ENCODE results near the gene MMEL1. TPM values are rescaled to one million over a fixed set of nuclear protein-coding genes. Genes with fewer than 3 reads are reported as not detected.
"Not testable (repeated sequence)": the region's sequence is repeated elsewhere in the genome, so short reads cannot be mapped to it uniquely, and the experiment has no call there.

The MMEL1 gene
- polyA plus RNA-seq, 4 donors, result 0.10 to 3.9 (median 2.5) TPM

DNA sequence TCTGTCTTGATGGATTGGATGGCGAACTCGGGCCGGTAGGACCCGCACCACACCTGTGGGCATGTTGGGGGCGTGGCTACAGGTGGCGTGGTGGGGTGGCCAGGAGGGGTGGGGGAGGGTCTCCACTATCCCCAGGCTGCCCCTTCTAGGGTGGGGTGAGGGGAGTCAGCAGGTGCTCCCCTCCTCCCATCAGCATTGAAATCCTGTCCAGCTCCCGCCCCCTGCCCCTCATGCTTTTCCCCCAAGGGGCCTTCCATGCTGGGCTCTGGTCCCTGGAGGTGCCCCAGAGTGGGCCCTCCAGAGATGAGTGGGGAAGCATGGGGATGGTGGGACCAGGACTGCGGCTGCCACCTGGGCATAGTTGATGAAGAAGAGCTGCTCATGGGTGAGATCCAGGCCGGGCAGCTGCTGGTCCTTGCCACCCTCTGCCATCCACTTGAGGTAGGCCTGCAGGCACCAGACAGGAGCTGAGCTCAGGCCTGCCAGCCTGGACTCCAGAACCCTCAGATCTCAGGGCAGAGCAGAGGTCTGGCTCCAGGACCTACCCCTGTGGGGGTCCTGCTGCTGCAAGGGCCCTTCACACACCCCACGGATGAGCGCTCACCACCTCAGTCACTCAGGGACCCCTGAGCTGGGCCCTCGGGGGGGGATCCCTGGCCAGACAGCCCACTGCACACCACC, 41.1 kb downstream of the MMEL1 start:
- DNase-seq (ENCODE audit: low read depth in 4 of 4, low spot score in 3 of 4), result no peak

GRCh38 chr1:2591233-2591580, 41.6 kb downstream of the MMEL1 start:
- no peak for DNase-seq (ENCODE audit: low read depth in 4 of 4, low spot score in 3 of 4)

- no peak for DNase-seq (ENCODE audit: low read depth in 4 of 4, low spot score in 3 of 4)
Measured at GRCh38 chr1:2590233-2591141, 42.3 kb downstream of the MMEL1 start.

- no peak for DNase-seq (ENCODE audit: low read depth in 4 of 4, low spot score in 3 of 4)
Measured at GRCh38 chr1:2589431-2590232, 43.2 kb downstream of the MMEL1 start.

GRCh38 chr1:2588661-2589430, 44.0 kb downstream of the MMEL1 start:
- DNase-seq (ENCODE audit: low read depth in 4 of 4, low spot score in 3 of 4), result no peak

DNA sequence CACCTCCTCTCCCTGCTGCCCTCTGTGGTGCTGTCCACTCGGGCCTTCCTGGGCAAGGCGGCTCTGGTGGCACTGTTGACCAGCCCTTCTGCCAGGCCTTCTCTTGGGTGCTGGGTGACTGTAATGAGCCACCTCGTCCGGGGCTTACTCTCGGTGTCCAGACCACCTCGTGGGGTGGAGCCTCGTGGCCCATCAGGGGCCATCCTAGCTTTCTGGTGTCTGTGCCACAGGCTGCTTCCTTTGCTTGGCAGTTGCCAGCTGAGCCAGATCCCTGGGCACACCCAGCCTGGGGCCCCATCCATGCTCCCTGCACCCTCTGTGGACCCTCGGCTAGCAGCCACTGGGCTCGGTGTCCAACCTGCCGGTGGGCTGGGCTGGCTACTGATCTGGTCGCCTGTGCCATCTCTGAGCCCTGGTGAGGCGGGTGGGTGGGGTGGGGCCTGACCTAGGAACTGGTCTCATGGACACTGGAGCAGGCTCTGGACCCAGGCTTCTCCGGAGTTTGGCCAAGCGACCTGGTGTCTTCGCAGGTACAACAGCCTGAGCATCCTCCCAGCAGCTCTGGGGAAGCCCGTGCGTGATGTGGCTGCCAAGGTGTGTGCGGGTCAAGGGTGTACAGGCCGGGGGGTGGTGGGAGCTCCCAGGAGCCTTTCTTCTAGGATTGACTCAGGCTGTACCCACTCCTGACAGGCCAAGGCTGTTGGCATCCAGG, 44.8 kb downstream of the MMEL1 start:
- no peak for DNase-seq (ENCODE audit: low read depth in 4 of 4, low spot score in 3 of 4)

- DNase-seq (ENCODE audit: low read depth in 4 of 4, low spot score in 3 of 4), result no peak
Measured at GRCh38 chr1:2587071-2587859, 45.6 kb downstream of the MMEL1 start.

DNA sequence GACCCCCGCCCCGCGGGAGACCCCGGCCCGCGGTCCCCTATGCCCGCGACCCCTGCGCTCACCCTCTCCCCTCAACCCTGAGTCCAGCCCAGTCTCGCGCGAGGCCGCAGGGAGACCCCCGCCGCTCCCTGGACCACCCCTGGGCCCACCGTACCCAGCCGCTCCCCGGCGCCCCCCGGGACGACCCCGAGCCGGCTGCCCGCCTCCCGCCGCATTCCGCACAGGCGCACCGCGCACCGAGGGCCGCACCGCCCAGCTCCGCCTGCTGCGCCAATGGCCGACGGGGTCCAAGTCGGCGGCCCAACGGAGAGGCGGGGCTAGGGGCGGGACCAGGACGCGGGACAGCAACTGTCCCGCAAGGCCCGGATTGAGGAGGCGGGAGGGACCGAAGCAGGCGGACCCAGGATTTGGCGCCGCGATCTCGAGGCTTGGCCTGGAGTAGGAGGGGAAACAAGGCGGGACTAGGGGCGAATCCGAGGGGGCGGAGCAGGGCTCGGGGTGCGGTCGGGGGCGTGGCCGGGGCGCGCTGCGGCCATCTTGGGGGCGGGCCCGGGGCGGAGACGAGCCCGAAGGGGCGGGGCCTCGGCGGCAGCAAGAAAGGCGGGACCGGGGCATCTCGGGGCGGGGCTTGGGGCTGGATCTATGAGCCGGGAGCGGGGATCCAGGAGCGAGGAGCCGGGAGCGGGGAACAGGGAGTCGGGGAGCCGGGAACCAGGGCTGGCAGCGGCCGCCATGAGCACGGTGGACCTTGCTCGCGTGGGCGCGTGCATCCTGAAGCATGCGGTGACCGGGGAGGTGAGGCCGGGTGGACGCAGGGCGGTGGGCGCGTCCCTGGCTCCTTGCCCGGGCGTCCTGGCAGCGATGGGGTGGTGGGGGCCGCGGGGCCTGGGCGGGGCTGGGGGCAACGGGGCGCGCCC, 46.4 kb downstream of the MMEL1 start, which contains the start of gene PRXL2B:
Gene PRXL2B, plus strand, starts transcription at position 624 of the 917 bp plus-strand sequence. Its CDS starts 109 bp downstream, at position 733.
- DNase-seq (ENCODE audit: low read depth in 4 of 4, low spot score in 3 of 4), result peak; percentile 92 to 96 (median 96)

DNA sequence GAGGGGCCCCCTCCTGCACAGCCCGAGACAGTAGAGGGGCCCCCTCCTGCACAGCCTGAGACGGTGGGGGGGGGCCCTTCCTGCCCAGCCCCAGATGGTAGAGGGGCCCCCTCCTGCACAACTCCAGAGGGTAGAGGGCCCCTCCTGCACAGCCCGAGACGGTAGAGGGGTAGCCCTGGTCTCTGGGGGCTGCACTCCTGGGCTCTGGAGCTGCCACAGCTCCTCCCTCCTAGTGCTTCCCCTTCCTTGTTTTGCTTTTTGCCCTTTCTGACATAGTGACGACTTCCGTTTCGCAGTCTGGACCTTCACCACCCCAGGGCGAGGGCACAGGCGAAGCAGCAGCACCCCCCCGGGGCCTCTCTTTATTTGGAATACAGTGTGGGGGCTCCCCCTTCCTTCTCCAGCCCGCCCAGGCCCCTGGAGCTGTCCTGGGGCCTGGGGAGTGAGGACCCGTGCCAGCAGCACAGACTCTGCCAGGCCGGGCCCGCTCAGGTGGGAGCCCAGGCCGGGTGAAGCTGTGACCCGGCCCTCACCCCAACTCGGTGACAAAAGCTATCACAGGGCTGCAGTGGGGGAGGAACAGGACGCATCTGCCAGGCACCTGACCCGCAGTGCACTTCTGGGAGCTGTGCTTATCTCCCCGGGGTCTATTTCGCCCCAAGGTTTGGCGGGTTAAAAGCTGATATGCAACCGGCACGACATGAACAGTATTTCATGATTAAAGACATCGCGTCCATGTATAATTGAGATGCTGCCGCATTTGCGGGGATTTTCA, 47.3 kb downstream of the MMEL1 start:
- no peak for DNase-seq (ENCODE audit: low read depth in 4 of 4, low spot score in 3 of 4)

GRCh38 chr1:2584686-2585317, 48.0 kb downstream of the MMEL1 start:
- no peak for DNase-seq (ENCODE audit: low read depth in 4 of 4, low spot score in 3 of 4)

GRCh38 chr1:2583871-2584351, 48.9 kb downstream of the MMEL1 start:
- DNase-seq (ENCODE audit: low read depth in 4 of 4, low spot score in 3 of 4), result no peak

GRCh38 chr1:2583331-2583791, 49.5 kb downstream of the MMEL1 start:
- no peak for DNase-seq (ENCODE audit: low read depth in 4 of 4, low spot score in 3 of 4)

DNA sequence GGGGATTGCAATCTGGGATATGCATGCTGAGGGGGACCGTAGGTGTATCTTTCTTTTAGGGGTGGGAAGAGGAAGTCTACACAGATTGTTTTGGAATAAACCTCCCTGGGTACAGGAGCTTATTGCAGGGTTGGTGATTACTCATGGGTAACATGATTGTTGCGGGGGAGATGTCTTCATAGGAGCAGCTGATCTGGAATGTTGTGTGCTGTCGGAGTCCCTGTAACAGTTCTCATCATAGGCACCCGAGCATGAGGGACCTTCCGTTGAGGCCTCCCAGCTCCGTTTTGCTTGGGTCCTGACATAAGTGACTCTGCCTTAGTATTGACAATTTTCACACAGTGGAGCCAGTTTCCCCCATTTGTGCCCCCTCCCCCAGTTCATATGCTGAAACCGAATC, 50.4 kb downstream of the MMEL1 start:
- no peak for DNase-seq (ENCODE audit: low read depth in 4 of 4, low spot score in 3 of 4)

DNA sequence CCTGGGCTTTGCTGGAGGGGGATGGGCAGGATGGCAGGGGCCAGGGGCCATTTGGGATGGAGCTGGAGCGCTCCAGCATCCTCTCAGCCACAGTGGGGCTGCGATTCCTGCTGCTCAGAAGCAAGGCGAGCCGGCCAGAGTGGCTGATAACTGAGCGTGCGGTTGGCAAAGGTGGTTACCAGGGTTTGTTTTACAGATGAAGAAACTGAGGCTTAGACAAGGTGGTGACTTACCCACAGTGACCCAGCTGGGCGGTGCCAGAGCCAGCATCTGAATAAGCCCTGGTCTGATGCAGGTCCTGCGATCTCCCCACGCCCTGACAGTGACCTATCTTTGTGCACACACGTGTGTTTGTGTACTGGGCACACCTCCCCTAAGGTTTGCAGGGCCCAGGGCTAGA, 52.1 kb downstream of the MMEL1 start:
- DNase-seq (ENCODE audit: low read depth in 4 of 4, low spot score in 3 of 4), result no peak

- no peak for DNase-seq (ENCODE audit: low read depth in 4 of 4, low spot score in 3 of 4)
Measured at GRCh38 chr1:2578758-2579118, 54.1 kb downstream of the MMEL1 start.

DNA sequence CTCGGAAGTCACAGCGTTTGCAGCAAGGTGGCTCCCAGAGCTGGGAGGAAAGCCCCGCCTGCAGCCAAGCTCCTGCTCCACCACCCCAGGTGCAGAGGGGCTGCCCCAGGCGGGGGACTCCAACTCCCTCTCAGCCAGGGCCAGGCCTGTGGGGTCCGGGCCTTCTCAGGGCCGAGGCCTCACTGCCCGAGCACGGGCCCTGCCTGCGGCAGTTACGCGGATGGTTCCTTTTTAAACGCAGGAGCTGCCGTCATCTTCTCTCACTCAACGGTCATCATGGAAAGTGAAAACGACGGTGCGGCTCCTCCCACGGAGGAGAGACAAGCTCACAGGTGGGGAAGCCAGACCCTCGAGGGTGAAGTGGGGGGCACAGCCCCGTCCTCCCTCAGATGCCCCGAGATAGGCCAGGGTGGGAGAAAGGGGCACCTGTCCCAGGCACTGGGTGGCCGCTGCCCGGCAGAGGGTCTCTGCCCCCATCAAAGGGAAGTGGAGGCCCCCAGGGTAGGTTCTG, 55.2 kb downstream of the MMEL1 start:
- DNase-seq (ENCODE audit: low read depth in 4 of 4, low spot score in 3 of 4), result not testable (repeated sequence)

Data from left renal pelvis (tissue), 4 donors.